ENCODE data around the gene ERG28. TPM values are rescaled to one million over a fixed set of nuclear protein-coding genes. Genes with fewer than 3 reads are reported as not detected.

ERG28 gene
- total and polyA plus RNA-seq, 2 donors (not counting 3 experiments of a cell fraction or from before 2014, with no cell fraction given): 31.9 to 46.0 TPM

GRCh38 chr14:75630695-75631452 is 29.8 kb downstream of the ERG28 start:
- TF ChIP-seq EZH2 (IDR thresholded peaks at IDR 0.05; ENCODE audit: borderline replicate concordance, low read depth, low read length, severe bottlenecking) (no peak), FOS (IDR thresholded peaks at IDR 0.05; ENCODE audit: borderline replicate concordance, insufficient read depth, low read length) (no peak), POLR2A (IDR thresholded peaks at IDR 0.05; ENCODE audit: low read depth, low read length) (no peak), GATA2 (IDR thresholded peaks at IDR 0.05; ENCODE audit: insufficient read depth, insufficient read length, low read depth, low read length) (no peak), JUN (IDR thresholded peaks at IDR 0.05; ENCODE audit: borderline replicate concordance, insufficient read depth, insufficient read length, low read depth) (no peak), POLR2AphosphoS5 (IDR thresholded peaks at IDR 0.05; ENCODE audit: insufficient read depth, low read depth, low read length) (no peak), CTCF (IDR thresholded peaks at IDR 0.05; ENCODE audit: extremely low read depth in 1 of 2, insufficient read depth in 1 of 2, low read depth in 1 of 2, low read length in 2 of 2) (no peak), MAX (IDR thresholded peaks at IDR 0.05; ENCODE audit: insufficient read depth, insufficient read length) (no peak), MYC (IDR thresholded peaks at IDR 0.05; ENCODE audit: low read depth, low read length) (no peak)
- Histone ChIP-seq H3K36me3 (ENCODE audit: control insufficient read depth in 2 of 2, extremely low read depth in 1 of 2, insufficient read depth in 2 of 2, low read length in 2 of 2) (no peaks in the 10 kb centered on the region), H4K20me1 (replicated peaks; ENCODE audit: control insufficient read depth, extremely low read depth, insufficient read depth, low read length) (no peaks in the 10 kb centered on the region), H2AFZ (ENCODE audit: low read depth, low read length) (no peak overlapping the region), H3K4me1 (ENCODE audit: control insufficient read depth, extremely low read depth, insufficient read depth, low read length) (no peaks in the 10 kb centered on the region), H3K79me2 (ENCODE audit: control insufficient read depth, insufficient read depth, low read length) (no peaks in the 10 kb centered on the region), H3K4me2 (ENCODE audit: insufficient read depth, low read length) (no peak overlapping the region), H3K27me3 (ENCODE audit: control insufficient read depth in 2 of 2, insufficient read depth in 2 of 2, low read length in 2 of 2) (peaks cover 0 to 7% of the 10 kb centered on the region in 2 experiments), H3K27ac (ENCODE audit: insufficient read depth, low read depth, low read length) (no peak overlapping the region), H3K4me3 (replicated peaks in 1 of 3; ENCODE audit: insufficient read depth in 1 of 3, low read depth in 1 of 3, low read length in 3 of 3) (no peak overlapping the region), H3K9ac (replicated peaks; ENCODE audit: extremely low read depth, insufficient read depth, low read length) (no peak overlapping the region), H3K9me3 (replicated peaks; ENCODE audit: control insufficient read depth, insufficient read depth, low read length) (no peaks in the 10 kb centered on the region), H3K9me1 (replicated peaks; ENCODE audit: control insufficient read depth, extremely low read depth, insufficient read depth, low read length) (no peaks in the 10 kb centered on the region)
- dilution Hi-C loops (cut with MboI; ENCODE audit: extremely low pct_ligation_motif_present, low sequenced_read_pairs) (no loop called here), intact Hi-C loops (cut with micrococcal nuclease) (no loop called here)
- DNase-seq (ENCODE audit: low read depth, low spot score): no peak
- no peak for FAIRE-seq
- POLR2A ChIA-PET: no interaction called here
- BruUV-seq (replicated peaks): no TSS peak
- CTCF ChIA-PET: interaction anchor here (0.6 kb wide), 1 partner anchor 14 kb away, joined by 3 read pairs; no protein-coding TSS in a partner anchor
